BLaER1 treated with 17β-estradiol and CSF1 and Interleukin-3, amounts not matched to agents 10 nM and 100 nM (cell line): ENCODE data around the gene AK9.

Experiments used
- H3K27ac ChIP-seq, 11 experiments: shearing (Covaris generic); formaldehyde crosslinking; 2 replicates each; pipeline ENCODE4 v1.8.1; 2022
- H3K27me3 ChIP-seq, 11 experiments: shearing (Covaris generic); formaldehyde crosslinking; 2 replicates each; pipeline ENCODE4 v1.8.1; 2022
- H3K36me3 ChIP-seq, 11 experiments: shearing (Covaris generic); formaldehyde crosslinking; 2 replicates each; pipeline ENCODE4 v1.8.1; 2022
- H3K4me1 ChIP-seq, 10 experiments: shearing (Covaris generic); formaldehyde crosslinking; 2 replicates each; pipeline ENCODE4 v1.8.1; 2022
- H3K4me2 ChIP-seq, 11 experiments: shearing (Covaris generic); formaldehyde crosslinking; 2 replicates each; pipeline ENCODE4 v1.8.1; 2022
- H3K4me3 ChIP-seq, 10 experiments: shearing (Covaris generic); formaldehyde crosslinking; 2 replicates each; pipeline ENCODE4 v1.8.1; 2022
- H3K9ac ChIP-seq, 11 experiments: shearing (Covaris generic); formaldehyde crosslinking; 2 replicates each; pipeline ENCODE4 v1.8.1; 2022
- H3K9me3 ChIP-seq, 11 experiments: shearing (Covaris generic); formaldehyde crosslinking; replicated peaks in 1 of 11; 2 replicates each; pipeline ENCODE4 v1.8.1; 2022
- H4K20me1 ChIP-seq, 11 experiments: shearing (Covaris generic); formaldehyde crosslinking; 2 replicates each; pipeline ENCODE4 v1.8.1; 2022
- Cebpa-rat ChIP-seq, 11 experiments: shearing (Covaris generic); IDR thresholded peaks; 2 replicates each; pipeline ENCODE4 v1.8.1; 2022

Gene AK9

DNA sequence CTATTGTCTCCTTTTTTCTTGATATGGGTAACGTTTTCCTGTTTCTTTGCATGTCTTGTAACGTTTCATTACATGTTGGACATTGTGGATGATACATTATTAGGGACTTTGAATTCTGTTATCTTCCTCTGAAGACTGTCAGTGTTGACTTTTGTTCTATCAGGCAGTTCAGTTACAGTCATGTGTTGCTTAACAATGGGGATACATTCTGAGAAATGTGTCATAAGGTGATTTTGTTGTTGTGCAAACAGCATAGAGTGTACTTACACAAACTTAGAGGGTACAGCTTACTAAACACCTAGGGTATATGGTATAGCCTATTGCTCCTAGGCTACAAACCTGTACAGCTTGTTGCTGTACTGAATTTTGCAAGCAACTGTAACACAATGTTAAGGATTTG is 64.7 kb downstream of the AK9 start:
- Histone ChIP-seq H4K20me1 (no peaks in the 10 kb centered on the region), H3K4me3 (no peak overlapping the region), H3K27ac (no peak overlapping the region), H3K27me3 (no peaks in the 10 kb centered on the region), H3K4me2 (no peak overlapping the region), H3K9ac (no peak overlapping the region), H3K9me3 (peaks cover 0 to 15% (median 7%) of the 10 kb centered on the region in 11 experiments; a peak in 8 of 22 replicates), H3K36me3 (no peaks in the 10 kb centered on the region), H3K4me1 (peaks cover 0 to 18% (median 5%) of the 10 kb centered on the region in 10 experiments; a peak in 10 of 20 replicates)
- no peak for TF ChIP-seq Cebpa-rat (IDR thresholded peaks at IDR 0.05)

DNA sequence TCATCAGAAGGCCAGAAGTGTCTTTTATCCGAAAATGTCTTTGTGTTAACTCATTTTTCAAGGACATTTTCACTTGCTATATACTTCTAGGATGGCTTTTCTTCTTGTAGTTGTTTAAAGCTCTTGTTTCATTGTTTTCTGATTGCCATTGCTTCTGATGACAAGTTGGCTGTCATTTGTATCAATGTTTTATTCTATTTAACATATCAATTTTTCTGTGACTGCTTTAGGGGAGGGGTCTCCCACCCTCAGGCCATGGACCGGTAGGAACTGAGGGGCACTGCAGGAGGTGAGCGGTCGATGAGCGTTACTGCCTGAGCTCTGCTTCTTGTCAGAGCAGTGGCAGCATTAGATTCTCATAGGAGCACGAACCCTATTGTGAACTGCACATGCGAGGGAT is 65.8 kb downstream of the AK9 start:
- Histone ChIP-seq H3K27ac (no peak overlapping the region), H4K20me1 (no peaks in the 10 kb centered on the region), H3K27me3 (no peaks in the 10 kb centered on the region), H3K4me3 (no peak overlapping the region), H3K9ac (no peak overlapping the region), H3K36me3 (no peaks in the 10 kb centered on the region), H3K4me2 (no peak overlapping the region), H3K9me3 (peaks cover 0 to 12% (median 5%) of the 10 kb centered on the region in 11 experiments; a peak in 6 of 22 replicates), H3K4me1 (peaks cover 0 to 18% (median 5%) of the 10 kb centered on the region in 10 experiments; a peak in 10 of 20 replicates)
- TF ChIP-seq Cebpa-rat (IDR thresholded peaks at IDR 0.05) = no peak

DNA sequence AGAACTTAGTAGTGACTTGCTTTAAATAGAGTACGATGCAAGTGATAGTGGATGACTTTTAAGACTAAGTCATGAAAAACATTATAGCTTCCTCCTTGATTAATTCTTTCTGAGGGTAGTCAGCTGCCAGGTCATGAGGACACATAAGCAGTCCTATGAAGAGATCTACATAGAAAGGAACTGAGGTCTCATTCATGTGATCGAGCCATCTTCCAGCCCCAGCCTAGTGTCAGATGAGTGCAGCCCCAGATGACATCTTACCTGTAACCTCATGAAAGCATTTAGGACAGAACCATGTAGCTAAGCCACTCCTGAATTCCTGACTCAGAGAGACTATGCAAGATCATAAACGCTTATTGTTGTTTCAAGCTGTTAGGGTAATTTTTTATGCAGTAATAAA is 67.7 kb downstream of the AK9 start:
- Histone ChIP-seq H3K4me1 (peaks cover 0 to 6% (median 0%) of the 10 kb centered on the region in 10 experiments; a peak in 9 of 20 replicates), H3K27me3 (no peaks in the 10 kb centered on the region), H3K36me3 (no peaks in the 10 kb centered on the region), H3K4me3 (no peak overlapping the region), H4K20me1 (no peaks in the 10 kb centered on the region), H3K9me3 (peaks cover 0 to 11% (median 3%) of the 10 kb centered on the region in 11 experiments; a peak in 6 of 22 replicates), H3K27ac (no peak overlapping the region), H3K9ac (no peak overlapping the region), H3K4me2 (no peak overlapping the region)
- no peak for TF ChIP-seq Cebpa-rat (IDR thresholded peaks at IDR 0.05)

DNA sequence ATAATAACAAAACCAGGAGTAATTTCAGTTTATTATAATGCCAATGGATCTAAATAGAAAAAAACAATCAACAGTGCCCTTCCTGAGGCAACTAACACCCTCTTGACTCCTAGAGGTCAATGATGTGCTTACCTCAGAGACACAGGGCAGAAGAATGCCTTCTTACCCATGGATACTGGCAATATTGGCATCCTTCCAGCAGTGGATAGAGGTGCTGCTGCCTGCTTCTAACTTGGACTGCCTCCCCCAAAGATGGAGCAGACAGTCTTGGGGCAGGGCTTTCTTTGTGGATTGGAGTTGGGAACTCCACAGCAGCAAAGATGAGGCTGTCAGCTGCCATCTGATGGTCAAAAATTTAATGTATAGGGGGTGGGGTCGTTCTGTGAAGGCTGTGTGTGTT is 78.7 kb downstream of the AK9 start:
- H3K36me3 ChIP-seq = peaks cover 0 to 7% (median 0%) of the 10 kb centered on the region in 11 experiments; a peak in 5 of 22 replicates
- no peak overlapping the region for H3K4me3 ChIP-seq
- TF ChIP-seq Cebpa-rat (IDR thresholded peaks at IDR 0.05) = no peak
- no peak overlapping the region for H3K4me2 ChIP-seq
- H3K27me3 ChIP-seq = no peaks in the 10 kb centered on the region
- H4K20me1 ChIP-seq = no peaks in the 10 kb centered on the region
- no peak overlapping the region for H3K27ac ChIP-seq
- H3K9ac ChIP-seq = no peak overlapping the region
- peaks cover 6 to 11% (median 8%) of the 10 kb centered on the region in 11 experiments; a peak in 20 of 22 replicates for H3K9me3 ChIP-seq
- no peaks in the 10 kb centered on the region for H3K4me1 ChIP-seq

DNA sequence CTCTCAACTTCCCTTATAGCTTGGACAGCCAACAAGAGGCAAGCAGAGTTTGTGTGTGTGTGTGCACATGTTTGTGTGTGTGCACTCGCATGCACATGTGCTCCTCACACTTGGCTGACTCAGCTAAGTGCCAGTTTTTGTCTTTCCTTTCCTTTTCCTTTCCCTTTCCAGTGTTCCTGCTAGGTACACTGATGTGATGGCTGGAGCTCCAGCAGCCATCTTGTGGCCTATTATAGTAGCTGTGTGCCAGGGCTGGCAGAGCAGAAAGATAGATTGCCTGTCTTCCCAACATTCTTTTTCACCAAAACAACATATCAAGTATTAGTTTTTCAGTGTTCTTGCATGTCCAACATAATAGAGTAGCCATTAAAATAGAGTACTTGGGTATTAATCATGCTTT is 79.5 kb downstream of the AK9 start:
- H3K4me1 ChIP-seq = no peaks in the 10 kb centered on the region
- peaks cover 6 to 11% (median 8%) of the 10 kb centered on the region in 11 experiments; a peak in 20 of 22 replicates for H3K9me3 ChIP-seq
- no peak overlapping the region for H3K4me2 ChIP-seq
- H3K9ac ChIP-seq = no peak overlapping the region
- no peak for TF ChIP-seq Cebpa-rat (IDR thresholded peaks at IDR 0.05)
- H3K4me3 ChIP-seq = no peak overlapping the region
- peaks cover 0 to 7% (median 0%) of the 10 kb centered on the region in 11 experiments; a peak in 5 of 22 replicates for H3K36me3 ChIP-seq
- no peaks in the 10 kb centered on the region for H3K27me3 ChIP-seq
- H3K27ac ChIP-seq = no peak overlapping the region
- H4K20me1 ChIP-seq = no peaks in the 10 kb centered on the region

DNA sequence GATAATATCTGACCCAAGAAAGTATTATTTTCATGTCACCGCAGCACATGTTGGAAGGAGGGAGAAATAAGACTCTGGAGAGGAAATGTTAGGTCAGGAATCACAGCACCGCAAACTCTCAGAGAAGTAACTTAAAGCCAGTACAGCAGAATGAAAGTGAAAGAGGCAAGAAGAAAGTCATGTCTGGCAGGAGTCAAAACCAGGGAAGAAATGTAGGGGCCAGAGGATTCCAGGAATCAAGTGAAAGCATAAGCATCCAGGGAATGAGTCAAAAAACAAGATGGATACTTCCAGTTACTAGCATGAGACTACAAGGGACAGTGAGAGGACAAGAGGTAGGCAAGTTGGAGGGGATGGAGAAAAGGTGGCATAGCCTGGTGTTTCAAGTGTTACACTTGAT is 80.4 kb downstream of the AK9 start:
- no peaks in the 10 kb centered on the region for H3K4me1 ChIP-seq
- no peak for TF ChIP-seq Cebpa-rat (IDR thresholded peaks at IDR 0.05)
- H4K20me1 ChIP-seq = no peaks in the 10 kb centered on the region
- H3K9ac ChIP-seq = no peak overlapping the region
- no peak overlapping the region for H3K4me3 ChIP-seq
- no peak overlapping the region for H3K27ac ChIP-seq
- H3K27me3 ChIP-seq = no peaks in the 10 kb centered on the region
- peaks cover 0 to 7% (median 0%) of the 10 kb centered on the region in 11 experiments; a peak in 5 of 22 replicates for H3K36me3 ChIP-seq
- H3K4me2 ChIP-seq = no peak overlapping the region; a peak in 1 of 22 replicates
- H3K9me3 ChIP-seq = peaks cover 6 to 11% (median 8%) of the 10 kb centered on the region in 11 experiments; a peak in 20 of 22 replicates

DNA sequence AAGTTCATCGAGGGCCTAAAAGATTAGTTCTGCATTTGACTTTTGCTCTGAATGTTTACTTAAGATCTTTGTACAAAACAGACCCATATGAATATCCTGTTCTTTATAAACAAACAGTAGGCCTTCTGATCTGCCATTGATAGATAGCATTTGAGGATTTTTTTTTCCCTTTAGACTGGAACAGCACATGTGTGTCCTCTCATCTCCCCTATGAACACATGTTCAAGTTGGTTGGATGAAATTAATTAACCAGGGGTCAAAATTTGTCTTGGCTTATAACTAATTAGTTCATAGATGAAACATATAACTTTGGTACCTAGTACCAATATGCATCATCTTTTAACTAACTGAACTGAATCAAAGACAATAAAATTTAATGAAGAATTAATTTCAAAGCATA is 81.3 kb downstream of the AK9 start:
- H3K27ac ChIP-seq = no peak overlapping the region
- peaks cover 6 to 11% (median 8%) of the 10 kb centered on the region in 11 experiments; a peak in 20 of 22 replicates for H3K9me3 ChIP-seq
- H3K9ac ChIP-seq = no peak overlapping the region
- no peak for TF ChIP-seq Cebpa-rat (IDR thresholded peaks at IDR 0.05)
- no peaks in the 10 kb centered on the region for H4K20me1 ChIP-seq
- H3K4me2 ChIP-seq = no peak overlapping the region
- no peak overlapping the region for H3K4me3 ChIP-seq
- peaks cover 0 to 7% (median 0%) of the 10 kb centered on the region in 11 experiments; a peak in 5 of 22 replicates for H3K36me3 ChIP-seq
- H3K27me3 ChIP-seq = no peaks in the 10 kb centered on the region
- H3K4me1 ChIP-seq = no peaks in the 10 kb centered on the region

DNA sequence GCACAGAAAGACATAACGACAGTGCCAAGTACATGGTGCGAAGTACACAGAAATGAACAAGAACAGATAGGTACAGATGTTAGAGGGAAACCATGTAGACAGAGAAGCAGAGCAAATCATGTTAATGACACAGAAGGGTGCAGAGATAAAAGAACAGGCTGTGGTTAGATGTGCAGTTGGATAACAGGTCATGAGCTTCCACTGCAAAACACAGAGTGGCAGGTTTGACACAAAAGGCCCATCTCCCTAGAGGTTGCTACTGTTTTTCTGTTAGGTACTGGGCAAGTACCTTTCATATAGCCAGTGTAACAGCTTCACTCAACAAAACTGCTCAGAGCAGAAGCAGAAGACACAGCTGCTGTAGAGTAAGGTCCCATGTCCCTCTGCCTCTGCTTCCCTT is 84.6 kb downstream of the AK9 start:
- no peaks in the 10 kb centered on the region for H4K20me1 ChIP-seq
- H3K4me1 ChIP-seq = no peaks in the 10 kb centered on the region
- peaks cover 7 to 20% (median 17%) of the 10 kb centered on the region in 11 experiments; a peak in 21 of 22 replicates for H3K9me3 ChIP-seq
- TF ChIP-seq Cebpa-rat (IDR thresholded peaks at IDR 0.05) = no peak
- no peaks in the 10 kb centered on the region for H3K27me3 ChIP-seq
- H3K27ac ChIP-seq = no peak overlapping the region
- peaks cover 0 to 4% (median 0%) of the 10 kb centered on the region in 11 experiments; a peak in 4 of 22 replicates for H3K36me3 ChIP-seq
- H3K4me3 ChIP-seq = no peak overlapping the region
- no peak overlapping the region for H3K9ac ChIP-seq
- H3K4me2 ChIP-seq = no peak overlapping the region

DNA sequence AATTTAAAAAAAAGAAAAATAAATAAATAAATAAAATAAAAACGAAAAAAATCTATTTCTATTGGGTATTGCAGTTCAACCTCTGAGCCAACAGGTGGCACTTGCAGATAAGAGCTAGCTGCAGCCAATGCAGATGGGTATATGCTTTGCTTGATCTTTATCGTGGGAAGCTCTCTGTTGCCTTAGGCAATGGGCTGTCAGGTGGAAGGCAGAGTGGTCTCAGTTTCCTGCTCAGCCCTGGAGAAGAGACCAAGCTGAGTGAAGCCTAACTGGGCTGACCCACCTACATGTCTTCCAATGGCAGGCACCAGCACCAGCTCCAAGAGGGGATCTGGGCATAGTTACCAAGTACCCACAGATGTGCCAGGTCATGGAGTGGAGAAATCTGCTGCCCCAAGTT is 95.0 kb downstream of the AK9 start:
- TF ChIP-seq Cebpa-rat (IDR thresholded peaks at IDR 0.05) = no peak
- no peak overlapping the region for H3K9ac ChIP-seq
- no peaks in the 10 kb centered on the region for H3K4me1 ChIP-seq
- no peak overlapping the region for H3K4me3 ChIP-seq
- H3K27ac ChIP-seq = no peak overlapping the region
- H3K4me2 ChIP-seq = no peak overlapping the region
- H3K27me3 ChIP-seq = no peaks in the 10 kb centered on the region
- H3K36me3 ChIP-seq = no peaks in the 10 kb centered on the region
- H3K9me3 ChIP-seq = peaks cover 18 to 30% (median 24%) of the 10 kb centered on the region in 11 experiments
- no peaks in the 10 kb centered on the region for H4K20me1 ChIP-seq

DNA sequence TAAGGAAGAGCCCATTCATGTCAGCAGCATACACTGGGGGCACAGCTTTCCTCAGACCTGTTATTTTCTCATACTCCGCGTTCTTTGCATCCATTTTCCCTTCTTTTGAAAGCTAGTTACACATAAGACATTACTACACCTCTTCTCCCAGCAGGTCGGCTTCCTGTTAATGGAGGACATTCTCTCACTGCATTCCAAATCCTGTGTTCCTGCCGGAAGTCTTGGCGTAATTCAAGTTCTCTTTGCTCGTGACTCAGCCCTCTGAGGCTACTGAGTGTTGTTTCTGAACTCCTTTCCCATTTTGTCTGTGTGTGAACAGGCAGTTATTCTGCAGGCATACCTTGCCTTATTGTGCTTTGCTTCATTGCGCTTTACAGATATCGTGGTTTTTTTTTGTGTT is 110.5 kb downstream of the AK9 start:
- H3K36me3 ChIP-seq = 0 out of 22 replicates have a peak, but pooled peaks cover 0 to 4% (median 0%) of the 10 kb centered on the region in 11 experiments
- no peaks in the 10 kb centered on the region for H3K4me1 ChIP-seq
- peaks cover 0 to 3% (median 0%) of the 10 kb centered on the region in 11 experiments; a peak in 2 of 22 replicates for H3K9me3 ChIP-seq
- H3K27ac ChIP-seq = no peak overlapping the region
- no peak overlapping the region for H3K4me3 ChIP-seq
- H3K27me3 ChIP-seq = no peaks in the 10 kb centered on the region
- TF ChIP-seq Cebpa-rat (IDR thresholded peaks at IDR 0.05) = no peak
- no peaks in the 10 kb centered on the region for H4K20me1 ChIP-seq
- H3K9ac ChIP-seq = no peak overlapping the region
- no peak overlapping the region for H3K4me2 ChIP-seq
